RWPE1 (cell line): ENCODE measurements around the gene VCL.

ENCODE experiments used
- CTCF ChIA-PET: fragments of 350-600 bp; sonication (Branson Sonifier 250); formaldehyde crosslinking; extraction: SDS; loops from one replicate; lab custom pipeline; 2021; lab: Yijun Ruan, JAX
- POLR2A ChIA-PET: fragments of 400-600 bp; formaldehyde crosslinking; extraction: SDS; loops from one replicate; lab custom pipeline; 2020; ENCODE audit warnings: antibody characterized with exemption; ENCODE audit not compliant: low non-redundant PET; lab: Yijun Ruan, JAX
- DNase-seq: peaks from one replicate; pipeline ENCODE4 v3.0.0; 2012; ENCODE audit warnings: low spot score
- H3K27ac ChIP-seq: fragments of 450-650 bp; 2 replicates; pipeline ENCODE4 v1.5.1; 2017
- CTCF ChIP-seq: fragments of 450-650 bp; conservative IDR thresholded peaks from 2 replicates; pipeline ENCODE4 v1.5.1; 2017; ENCODE audit warnings: low read depth, mild to moderate bottlenecking

The VCL gene

GRCh38 chr10:74103560-74104258, 105.8 kb downstream of the VCL start:
- DNase-seq = no peak
- H3K27ac ChIP-seq = no peak overlapping the region
- TF ChIP-seq CTCF = peak; percentile 21; the same call in 1 of the 2 replicates
- POLR2A ChIA-PET = no interaction called here
- CTCF ChIA-PET = interaction anchor here (0.6 to 1.2 kb wide), 11 partner anchors 12 to 996 kb away, joined by 3 to 7 read pairs (median 4); no protein-coding TSS in a partner anchor

GRCh38 chr10:74104480-74104879, 106.6 kb downstream of the VCL start:
- H3K27ac ChIP-seq = no peak overlapping the region
- ChIA-PET POLR2A (interaction anchor here (0.7 kb wide), 1 partner anchor 186 kb away, joined by 3 read pairs; no protein-coding TSS in a partner anchor), CTCF (no interaction called here)
- DNase-seq = no peak
- no peak for TF ChIP-seq CTCF

- POLR2A ChIA-PET = interaction anchor here (0.7 kb wide), 1 partner anchor 186 kb away, joined by 3 read pairs; no protein-coding TSS in a partner anchor
- H3K27ac ChIP-seq = no peak overlapping the region
- DNase-seq = no peak
- CTCF ChIA-PET = no interaction called here
- no peak for TF ChIP-seq CTCF
These were observed 107.1 kb downstream of the VCL start for GRCh38 chr10:74104996-74105395.

DNA sequence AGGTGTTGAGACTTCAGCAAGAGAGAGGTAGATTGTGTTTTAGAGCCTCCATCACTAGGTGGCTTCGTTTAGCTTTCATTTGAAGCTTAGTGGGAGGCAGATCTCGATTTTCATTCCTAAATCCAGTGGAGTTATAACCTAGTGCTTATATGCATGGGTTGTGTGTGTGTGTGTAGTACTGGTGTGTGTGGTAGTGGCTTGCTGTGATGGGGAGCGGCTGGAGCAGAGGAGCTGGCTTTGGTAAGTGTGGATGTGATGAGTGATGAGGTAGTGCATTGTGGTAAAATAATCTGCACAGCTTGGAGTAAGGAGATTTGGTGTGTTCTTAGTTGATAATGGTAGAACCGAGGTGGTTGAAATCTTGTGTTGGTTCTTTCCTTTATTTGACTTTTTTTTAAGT, 109.5 kb downstream of the VCL start:
- DNase-seq = no peak
- TF ChIP-seq CTCF = no peak
- ChIA-PET POLR2A (no interaction called here), CTCF (interaction anchor here (0.5 to 1.1 kb wide), 6 partner anchors 11 to 333 kb away, joined by 3 to 4 read pairs (median 3); no protein-coding TSS in a partner anchor)
- H3K27ac ChIP-seq = no peak overlapping the region

DNA sequence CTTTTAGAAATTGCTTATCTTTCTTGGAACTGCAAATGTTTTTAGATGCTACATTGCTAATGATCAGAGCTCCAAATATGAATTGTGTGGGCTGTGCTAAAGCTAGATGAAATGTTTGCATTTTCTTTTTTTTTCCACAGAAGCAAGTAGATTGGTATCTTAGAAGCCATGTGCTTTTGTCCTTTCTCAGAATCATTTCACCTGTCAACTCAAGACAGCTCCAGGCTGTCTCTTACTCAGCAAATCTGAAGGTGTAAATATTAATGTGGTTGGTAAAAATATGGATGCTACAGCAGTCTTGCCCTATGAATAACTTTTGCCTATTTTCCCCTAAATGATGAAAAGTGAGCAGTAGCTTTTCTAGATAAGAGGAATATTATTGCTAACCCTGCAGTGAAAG, 111.5 kb downstream of the VCL start:
- TF ChIP-seq CTCF = no peak
- POLR2A ChIA-PET = interaction anchor here (0.6 kb wide), 1 partner anchor 67 kb away, joined by 5 read pairs; no protein-coding TSS in a partner anchor
- CTCF ChIA-PET = interaction anchor here (0.9 to 1.1 kb wide), 2 partner anchors 111 to 335 kb away, joined by 3 to 4 read pairs; no protein-coding TSS in a partner anchor
- no peak overlapping the region for H3K27ac ChIP-seq
- DNase-seq = no peak

GRCh38 chr10:74110120-74110519, 112.2 kb downstream of the VCL start:
- POLR2A ChIA-PET = no interaction called here

More at GRCh38 chr10:74110120-74110519, 112.2 kb downstream of the VCL start:
- no peak for DNase-seq
- CTCF ChIA-PET = interaction anchor here (0.7 kb wide), 1 partner anchor 25 kb away, joined by 3 read pairs; no protein-coding TSS in a partner anchor
- H3K27ac ChIP-seq = no peak overlapping the region
- TF ChIP-seq CTCF = no peak
